Measurements from ENCODE around the gene FN1.

DNA sequence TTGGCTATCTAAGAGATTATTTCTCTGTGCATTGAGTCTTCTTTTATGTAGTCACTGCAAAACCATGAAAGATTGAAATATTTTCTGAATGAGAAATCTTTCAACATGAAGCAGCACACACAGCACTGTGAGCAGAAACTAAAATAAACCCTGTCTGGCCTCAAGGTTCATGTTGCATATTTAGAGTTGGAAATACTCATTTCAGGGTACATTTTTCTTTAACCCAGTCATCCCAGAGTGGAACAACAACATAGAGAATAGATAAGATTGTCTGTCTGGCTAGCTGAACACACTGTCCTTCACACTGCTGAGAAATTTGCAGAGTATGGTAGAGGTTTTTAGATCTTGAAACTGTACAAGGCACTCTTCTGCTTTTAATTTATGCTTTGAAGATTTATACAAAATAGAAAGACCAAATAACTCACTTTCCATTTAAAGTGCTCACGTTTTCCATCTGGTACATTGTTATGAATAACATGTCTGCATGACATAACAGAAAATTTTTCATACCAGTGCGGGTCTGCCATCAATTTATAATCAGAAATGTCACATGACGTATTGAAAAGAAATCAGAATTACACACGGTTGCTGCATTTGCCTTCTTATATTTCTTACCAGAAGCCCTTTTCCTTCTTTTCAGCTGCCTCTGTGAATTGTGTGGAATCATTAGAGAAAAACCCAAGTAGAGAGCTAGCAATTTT lies 25.0 kb upstream of the FN1 start:
- no peak for TF ChIP-seq CTCF (conservative IDR thresholded peaks at IDR 0.05)
- TF ChIP-seq EZH2 (IDR thresholded peaks at IDR 0.05; ENCODE audit: low read depth): no peak

All from PC-9 (cell line).